GM21825 (cell line): ENCODE data around the gene TMEM87B.

Experiments used
- ATAC-seq: cut with Tn5 transposase; IDR thresholded peaks from one replicate; pipeline ENCODE4 v1.9.1; 2021; ENCODE audit warnings: mild to moderate bottlenecking, moderate library complexity; ENCODE audit not compliant: unreplicated experiment

The TMEM87B gene

GRCh38 chr2:112163541-112163981 lies 108.5 kb downstream of the TMEM87B start:
- no peak for ATAC-seq

DNA sequence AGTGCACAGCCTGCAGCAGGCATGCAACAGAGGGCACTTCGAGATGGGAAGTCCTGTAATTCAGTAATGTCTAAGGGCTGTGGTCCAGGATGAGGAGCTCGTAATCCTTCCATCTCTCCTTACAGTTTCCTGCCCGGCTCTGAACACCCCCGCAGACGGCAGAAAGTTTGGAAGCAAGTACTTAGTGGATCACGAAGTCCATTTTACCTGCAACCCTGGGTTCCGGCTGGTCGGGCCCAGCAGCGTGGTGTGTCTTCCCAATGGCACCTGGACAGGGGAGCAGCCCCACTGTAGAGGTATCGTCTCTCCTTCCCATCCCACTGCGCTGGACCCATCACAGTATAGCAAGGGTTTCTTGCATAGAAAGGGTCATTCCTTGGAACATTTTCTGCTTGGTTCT lies 109.8 kb downstream of the TMEM87B start:
- ATAC-seq = no peak

DNA sequence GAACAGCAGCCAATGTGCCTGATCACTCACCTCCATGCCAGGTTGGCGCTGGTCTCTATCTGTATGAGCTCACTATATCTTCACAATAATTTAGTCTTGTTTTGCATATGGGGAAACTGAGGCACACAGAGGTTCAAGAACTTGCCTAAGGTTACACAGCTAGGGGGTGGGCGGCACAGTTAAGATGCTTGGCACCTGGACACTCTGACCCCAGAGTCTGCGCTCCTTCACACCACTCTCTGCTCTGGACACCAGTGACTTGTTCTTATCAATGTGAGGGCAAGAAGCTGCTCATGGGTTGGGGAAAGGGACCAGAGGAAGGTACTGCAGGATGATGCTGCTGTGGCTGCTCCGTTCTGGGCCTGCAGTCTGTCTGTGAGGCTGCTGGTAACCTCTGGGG lies 110.2 kb downstream of the TMEM87B start:
- no peak for ATAC-seq

DNA sequence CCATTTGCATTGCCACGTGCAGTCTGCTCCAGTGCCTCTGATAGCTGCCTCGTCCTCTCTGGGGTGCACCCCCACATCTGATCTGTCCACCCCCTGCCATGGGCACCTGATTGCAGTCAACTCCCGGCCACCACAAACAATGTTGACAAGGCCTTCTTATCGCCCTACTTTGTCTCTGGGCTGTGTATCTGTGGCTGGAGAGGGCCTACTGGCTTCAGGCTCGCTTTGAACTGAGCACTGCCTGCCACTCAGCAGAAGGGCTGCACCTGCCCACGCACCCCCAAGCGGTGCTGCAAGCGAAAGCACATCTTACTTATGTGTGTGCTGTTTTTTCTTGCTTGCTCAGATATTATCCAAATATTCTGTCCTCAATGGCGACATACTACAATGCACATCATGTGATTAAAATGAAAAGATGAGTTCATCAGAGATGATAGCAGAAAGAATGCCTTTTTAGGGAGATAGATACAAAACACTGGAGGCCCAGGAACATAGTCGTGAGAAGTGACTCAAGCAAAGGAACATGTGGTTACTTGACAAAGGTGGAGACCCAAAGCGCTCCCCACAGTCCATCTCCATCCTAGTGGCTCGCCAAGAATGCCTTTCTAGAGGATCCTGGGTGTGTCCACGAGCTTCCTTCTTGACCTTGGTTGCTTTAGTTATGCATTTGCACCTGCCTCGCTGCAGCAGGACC lies 111.9 kb downstream of the TMEM87B start:
- ATAC-seq = no peak

- no peak for ATAC-seq
These were observed 113.5 kb downstream of the TMEM87B start for GRCh38 chr2:112168422-112169124.
